Islet of Langerhans (tissue), 1 donor: Measurements from ENCODE around the gene ARMC5.
"Not testable (repeated sequence)": the region's sequence is repeated elsewhere in the genome, so short reads cannot be mapped to it uniquely, and the experiment has no call there.

Source experiments
- FAIRE-seq: peaks from one replicate; lab custom pipeline; 2011; peaks lifted over from hg19 to GRCh38; lab: Jason Lieb, UNC

Gene ARMC5

DNA sequence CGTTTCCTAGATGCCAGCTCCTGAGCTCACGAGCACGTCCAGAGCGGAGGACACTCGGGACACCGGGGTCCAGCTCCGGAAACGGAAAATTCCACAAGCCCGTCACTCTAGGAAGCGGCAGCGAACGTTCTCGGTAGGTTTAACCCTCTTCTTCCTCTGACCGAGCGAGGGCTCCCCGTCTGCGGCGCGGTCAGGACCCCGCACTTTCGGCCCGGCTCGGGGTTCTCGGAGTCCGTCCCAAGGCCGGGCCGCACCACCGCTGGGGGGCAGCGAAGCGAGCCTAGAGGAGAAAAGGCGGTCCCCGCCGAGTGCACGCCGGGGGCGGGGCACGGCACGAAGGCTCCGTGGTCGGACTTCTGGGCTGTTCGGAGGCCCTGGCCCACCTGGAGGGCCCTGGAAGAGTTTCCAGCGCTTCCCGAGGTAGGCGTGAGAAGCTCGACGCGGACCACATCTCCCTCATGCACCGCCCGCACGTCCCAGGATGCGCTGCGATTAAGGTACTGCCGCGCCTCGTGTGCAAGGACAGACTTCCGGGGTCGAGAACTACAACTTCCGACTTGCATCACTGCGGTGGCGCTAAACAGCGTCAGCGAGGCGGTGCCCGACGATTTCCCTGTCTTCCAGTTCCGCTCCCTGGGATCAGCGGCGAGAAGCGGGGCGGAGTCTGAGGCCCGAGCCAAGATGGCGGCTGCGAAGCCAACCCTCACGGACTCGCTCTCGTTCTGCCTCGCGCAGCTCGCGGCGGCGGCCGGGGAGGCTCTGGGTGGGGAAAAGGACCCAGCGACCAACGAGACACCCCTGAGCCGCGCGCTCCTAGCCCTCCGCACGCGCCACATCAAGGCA lies at the start of gene ARMC5:
TSS of gene ARMC5 (plus strand) at position 658 of the 843 bp plus-strand sequence. CDS start at position 682, 24 bp downstream.
- no peak for FAIRE-seq

GRCh38 chr16:31410082-31410481 lies 49.2 kb upstream of the ARMC5 start:
- no peak for FAIRE-seq

- FAIRE-seq: no peak
Observed at GRCh38 chr16:31411024-31411844, 48.1 kb upstream of the ARMC5 start.

DNA sequence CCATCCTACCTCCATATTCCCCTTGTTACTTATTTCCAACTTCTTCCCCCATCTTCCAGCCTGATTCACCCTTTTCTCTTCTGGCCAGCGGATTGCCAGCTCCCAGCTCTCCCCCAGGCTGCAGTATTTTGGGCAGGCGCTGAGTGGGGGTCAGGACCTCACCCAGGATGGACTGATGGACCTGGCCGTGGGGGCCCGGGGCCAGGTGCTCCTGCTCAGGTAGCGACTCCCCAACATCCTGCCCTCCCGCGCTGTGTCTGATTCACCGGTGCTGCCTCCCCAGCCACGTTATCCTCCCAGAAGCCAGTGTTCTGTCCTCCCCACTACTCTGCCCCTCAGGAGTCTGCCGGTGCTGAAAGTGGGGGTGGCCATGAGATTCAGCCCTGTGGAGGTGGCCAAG lies 46.6 kb upstream of the ARMC5 start:
- no peak for FAIRE-seq

- no peak for FAIRE-seq
Observed at GRCh38 chr16:31413381-31413780, 45.9 kb upstream of the ARMC5 start.

- no peak for FAIRE-seq
Observed at GRCh38 chr16:31413943-31414342, 45.4 kb upstream of the ARMC5 start.

DNA sequence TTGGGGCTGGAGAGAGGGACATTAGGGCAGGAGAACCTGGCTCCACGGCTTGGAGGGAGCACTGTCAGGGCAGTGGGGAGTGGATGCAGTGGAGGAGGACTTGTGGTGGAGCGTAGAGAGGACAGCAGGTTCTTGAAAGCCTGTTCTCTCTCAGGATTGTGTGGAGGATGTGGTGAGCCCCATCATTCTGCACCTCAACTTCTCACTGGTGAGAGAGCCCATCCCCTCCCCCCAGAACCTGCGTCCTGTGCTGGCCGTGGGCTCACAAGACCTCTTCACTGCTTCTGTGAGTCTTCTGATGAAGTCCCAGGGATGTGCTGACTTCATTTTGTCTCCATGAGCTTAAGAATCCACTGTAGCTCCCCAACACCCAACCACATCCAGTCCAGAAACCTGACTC lies 44.6 kb upstream of the ARMC5 start:
- no peak for FAIRE-seq

- FAIRE-seq: no peak
Observed at GRCh38 chr16:31416371-31416770, 42.9 kb upstream of the ARMC5 start.

DNA sequence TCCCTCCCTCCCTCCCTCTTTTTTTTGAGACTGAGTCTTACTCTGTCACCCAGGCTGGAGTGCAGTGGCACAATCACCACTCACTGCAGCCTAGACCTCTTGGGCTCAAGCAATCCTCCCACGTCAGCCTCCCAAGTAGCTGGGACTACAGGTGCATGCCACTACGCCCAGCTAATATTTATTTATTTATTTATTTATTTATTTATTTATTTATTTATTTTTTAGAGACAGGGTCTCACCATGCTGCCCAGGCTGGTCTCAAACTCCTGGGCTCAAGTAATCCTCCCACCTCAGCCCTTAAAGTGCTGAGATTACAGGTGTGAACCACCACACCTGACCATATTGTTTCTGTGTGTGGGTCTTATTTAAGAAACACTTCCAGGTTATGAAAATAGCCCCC lies 42.3 kb upstream of the ARMC5 start:
- not testable (repeated sequence) for FAIRE-seq

DNA sequence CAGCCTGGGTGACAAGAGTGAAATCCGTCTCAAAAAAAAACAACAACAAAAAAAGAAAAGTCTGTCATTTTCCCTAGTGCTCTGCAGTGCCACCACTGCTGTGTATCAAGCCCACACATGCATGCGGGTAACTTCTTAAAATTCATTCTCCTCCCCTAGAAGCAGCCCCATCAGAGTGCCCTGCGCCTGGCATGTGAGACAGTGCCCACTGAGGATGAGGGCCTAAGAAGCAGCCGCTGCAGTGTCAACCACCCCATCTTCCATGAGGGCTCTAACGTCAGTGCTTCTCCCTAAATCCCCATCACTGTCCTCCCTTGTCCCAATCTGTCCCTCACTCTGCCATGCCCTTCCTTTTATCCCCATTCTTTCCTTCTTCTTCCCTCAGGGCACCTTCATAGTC lies 41.4 kb upstream of the ARMC5 start:
- FAIRE-seq: no peak

- FAIRE-seq: no peak
Observed at GRCh38 chr16:31420037-31420436, 39.3 kb upstream of the ARMC5 start.

- no peak for FAIRE-seq
Observed at GRCh38 chr16:31421587-31421986, 37.7 kb upstream of the ARMC5 start.

DNA sequence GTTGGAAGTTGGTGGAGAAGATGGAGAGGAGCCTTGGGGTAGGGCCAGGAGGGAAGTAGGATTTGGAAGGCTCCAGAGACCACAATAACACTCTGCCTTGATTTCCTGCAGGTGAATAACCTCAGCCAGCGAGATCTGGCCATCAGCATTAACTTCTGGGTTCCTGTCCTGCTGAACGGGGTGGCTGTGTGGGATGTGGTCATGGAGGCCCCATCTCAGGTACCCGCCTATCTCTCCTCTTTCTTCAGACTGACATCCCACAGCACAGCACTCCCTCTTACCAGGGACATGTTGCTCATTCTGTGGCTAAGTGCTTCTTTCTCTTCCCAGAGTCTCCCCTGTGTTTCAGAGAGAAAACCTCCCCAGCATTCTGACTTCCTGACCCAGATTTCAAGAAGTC lies 36.1 kb upstream of the ARMC5 start:
- no peak for FAIRE-seq

- no peak for FAIRE-seq
Observed at GRCh38 chr16:31423801-31424200, 35.5 kb upstream of the ARMC5 start.

DNA sequence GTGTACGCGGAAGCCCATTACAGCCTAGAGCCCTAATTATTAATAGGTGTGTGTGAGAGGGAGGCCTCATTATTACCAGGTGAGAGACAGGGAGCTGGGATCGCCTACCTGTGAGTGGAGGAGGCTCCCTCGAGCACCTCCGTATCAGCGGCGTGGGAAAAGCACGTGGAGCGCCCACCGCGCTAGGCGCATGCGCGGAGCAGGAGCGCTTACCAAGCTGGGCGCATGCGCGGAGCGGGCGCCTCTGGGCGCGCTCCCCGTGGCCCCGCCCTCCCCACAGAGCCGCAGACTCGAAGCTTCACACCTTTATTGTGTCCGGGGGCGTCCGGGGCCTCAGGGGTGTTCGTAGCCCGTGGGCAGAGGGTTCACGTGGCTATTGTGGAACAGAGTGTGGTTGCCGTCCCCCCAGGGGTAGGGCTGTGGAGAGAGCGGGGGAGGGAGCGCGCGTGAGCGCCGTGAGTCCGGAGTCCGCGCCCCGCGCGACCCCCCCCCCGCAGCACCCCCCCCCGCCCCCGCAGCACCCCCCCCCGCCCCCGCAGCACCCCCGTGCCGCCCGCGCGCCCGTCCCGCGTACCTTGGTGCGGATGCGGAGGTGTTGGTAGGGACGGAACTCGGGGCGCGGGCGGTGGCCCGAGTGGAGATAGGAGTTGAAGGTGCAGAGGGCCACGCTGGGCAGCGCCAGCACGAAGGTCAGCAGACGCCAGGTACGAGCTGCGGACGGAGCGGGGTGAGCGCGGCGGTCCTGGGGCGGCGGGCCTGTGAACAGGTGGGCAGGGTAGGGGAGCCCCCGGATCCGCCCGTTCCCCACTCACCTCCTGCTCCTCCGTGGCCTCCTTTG lies 31.6 kb upstream of the ARMC5 start:
- FAIRE-seq: no peak

- FAIRE-seq: no peak
Observed at GRCh38 chr16:31428279-31428597, 31.1 kb upstream of the ARMC5 start, which contains the start of gene COX6A2. Gene COX6A2 (minus strand): TSS chr16:31428360. CDS start chr16:31428325, 35 bp downstream.

DNA sequence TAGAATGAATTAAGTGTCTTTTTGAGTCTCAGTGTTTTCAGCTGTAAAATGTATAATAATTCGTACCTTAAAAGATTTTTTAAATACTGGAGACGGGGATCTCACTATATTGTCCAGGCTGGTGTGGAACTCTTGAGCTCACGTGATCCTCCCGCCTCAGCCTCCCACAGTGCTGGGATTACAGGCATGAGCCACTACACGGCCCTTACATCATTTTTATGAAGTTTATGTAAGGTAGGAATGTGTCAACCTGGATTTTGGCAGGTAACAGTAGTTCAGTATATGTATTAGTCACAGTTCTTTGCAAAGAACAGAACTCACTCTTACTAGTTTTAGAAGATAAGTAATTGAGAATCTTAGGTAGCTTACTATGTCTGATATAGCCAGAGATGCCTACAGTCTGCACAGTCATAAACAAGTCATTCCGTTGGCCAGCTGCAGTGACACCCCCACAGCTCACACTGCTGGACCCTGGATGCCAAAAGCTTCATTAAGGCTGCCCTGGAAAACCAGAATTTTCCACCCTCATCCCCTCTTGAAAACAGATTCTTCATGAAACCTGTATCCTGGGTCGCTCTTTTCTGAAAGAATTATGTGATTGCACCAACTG lies 30.6 kb upstream of the ARMC5 start:
- no peak for FAIRE-seq

DNA sequence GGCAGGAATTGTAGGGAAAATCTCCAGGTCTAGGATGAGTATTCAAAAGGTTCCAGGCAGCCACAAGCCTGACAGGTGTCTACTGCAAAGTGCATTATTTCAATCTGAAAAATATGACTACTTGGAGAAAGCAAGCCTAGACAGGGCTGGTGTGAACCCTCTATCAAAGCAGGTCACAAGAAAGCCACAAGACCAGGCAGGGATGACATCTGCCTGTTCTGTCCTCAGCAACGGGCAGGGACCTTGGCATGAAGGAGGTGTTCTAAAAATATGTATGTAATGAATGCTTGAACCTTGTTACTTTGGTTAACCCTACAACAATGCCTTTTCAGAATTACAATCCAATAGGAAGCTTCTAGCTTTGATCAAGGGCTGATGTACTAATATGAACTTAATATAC lies 30.0 kb upstream of the ARMC5 start:
- FAIRE-seq: no peak

DNA sequence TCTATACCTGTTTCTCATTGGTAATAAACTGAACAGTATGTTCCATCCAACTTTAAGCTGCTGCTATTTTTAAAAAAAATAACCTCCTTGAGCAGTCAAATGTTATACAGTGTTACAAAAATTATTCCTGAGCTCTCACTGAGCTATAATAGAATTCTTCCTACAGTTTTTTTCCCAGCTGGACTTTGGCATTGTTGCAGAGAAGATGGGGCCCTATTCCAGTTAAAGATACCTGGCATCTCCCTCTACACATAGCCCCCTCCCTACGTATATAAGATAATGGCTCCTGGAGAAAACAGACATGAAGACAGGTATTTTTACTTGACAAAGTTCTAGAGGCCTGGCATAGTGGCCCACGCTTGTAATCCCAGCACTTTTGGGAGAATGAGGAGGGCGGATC lies 29.5 kb upstream of the ARMC5 start:
- no peak for FAIRE-seq

GRCh38 chr16:31430380-31431052 lies 28.8 kb upstream of the ARMC5 start:
- FAIRE-seq: no peak
